HL-60 (cell line): ENCODE measurements around the gene OSER1.

ENCODE experiments used
- CTCF ChIP-seq: IDR thresholded peaks from one replicate; pipeline ENCODE4 v1.5.1; 2011; ENCODE audit warnings: low read length, control low read depth, inconsistent platforms; ENCODE audit not compliant: insufficient read depth
- GABPA ChIP-seq: IDR thresholded peaks from 2 replicates; pipeline ENCODE4 v1.6.1; 2012; ENCODE audit warnings: low read depth
- POLR2AphosphoS5 ChIP-seq: IDR thresholded peaks from 2 replicates; pipeline ENCODE4 v1.6.1; 2012; ENCODE audit warnings: low read depth
- REST ChIP-seq: IDR thresholded peaks from 2 replicates; pipeline ENCODE4 v1.6.1; 2012; ENCODE audit warnings: low read depth; ENCODE audit not compliant: insufficient replicate concordance
- SPI1 ChIP-seq: IDR thresholded peaks from 2 replicates; pipeline ENCODE4 v1.6.1; 2012; ENCODE audit warnings: low read depth, mild to moderate bottlenecking, borderline replicate concordance

- TF ChIP-seq CTCF (no peak), POLR2AphosphoS5 (no peak), GABPA (no peak), REST (no peak), SPI1 (no peak)
Measured at GRCh38 chr20:44146272-44146671, 64.3 kb downstream of the OSER1 start.
